HL-60 (cell line): ENCODE results near the gene TCAIM.

ENCODE experiments used
- CTCF ChIP-seq: IDR thresholded peaks from one replicate; pipeline ENCODE4 v1.5.1; 2011; ENCODE audit warnings: low read length, control low read depth, inconsistent platforms; ENCODE audit not compliant: insufficient read depth
- GABPA ChIP-seq: IDR thresholded peaks from 2 replicates; pipeline ENCODE4 v1.6.1; 2012; ENCODE audit warnings: low read depth
- POLR2AphosphoS5 ChIP-seq: IDR thresholded peaks from 2 replicates; pipeline ENCODE4 v1.6.1; 2012; ENCODE audit warnings: low read depth
- REST ChIP-seq: IDR thresholded peaks from 2 replicates; pipeline ENCODE4 v1.6.1; 2012; ENCODE audit warnings: low read depth; ENCODE audit not compliant: insufficient replicate concordance
- SPI1 ChIP-seq: IDR thresholded peaks from 2 replicates; pipeline ENCODE4 v1.6.1; 2012; ENCODE audit warnings: low read depth, mild to moderate bottlenecking, borderline replicate concordance

- TF ChIP-seq POLR2AphosphoS5: no peak
- no peak for TF ChIP-seq CTCF
- no peak for TF ChIP-seq REST
- no peak for TF ChIP-seq GABPA
- no peak for TF ChIP-seq SPI1
Measured at GRCh38 chr3:44416031-44417030, 77.8 kb downstream of the TCAIM start.
